ENCODE data around the gene ILF2.
A peak's percentile ranks its signal among the peaks of the same experiment; 100 is the strongest.
"Not testable (repeated sequence)": the region's sequence is repeated elsewhere in the genome, so short reads cannot be mapped to it uniquely, and the experiment has no call there.

The ILF2 gene

GRCh38 chr1:153679337-153680119 lies 8.7 kb upstream of the ILF2 start:
- no peak for DNase-seq (ENCODE audit: low read depth in 2 of 2, low spot score in 1 of 2)

GRCh38 chr1:153678519-153679336 lies 7.9 kb upstream of the ILF2 start, which contains the start of gene NPR1:
NPR1 (plus strand) TSS chr1:153678688; CDS start chr1:153679109, 421 bp downstream.
- no peak for DNase-seq (ENCODE audit: low read depth in 2 of 2, low spot score in 1 of 2)

GRCh38 chr1:153677718-153678518 lies 7.1 kb upstream of the ILF2 start:
- no peak for DNase-seq (ENCODE audit: low read depth in 2 of 2, low spot score in 1 of 2)

- no peak for DNase-seq (ENCODE audit: low read depth in 2 of 2, low spot score in 1 of 2)
These were observed 2.7 kb upstream of the ILF2 start for GRCh38 chr1:153673511-153673910.

- DNase-seq (ENCODE audit: low read depth in 2 of 2, low spot score in 1 of 2) = not testable (repeated sequence)
These were observed 998 bp upstream of the ILF2 start for GRCh38 chr1:153671628-153672353.

- DNase-seq (ENCODE audit: low read depth in 2 of 2, low spot score in 1 of 2) = no peak
These were observed 435 bp downstream of the ILF2 start for GRCh38 chr1:153670257-153670858.

GRCh38 chr1:153669606-153670005 lies 1.2 kb downstream of the ILF2 start:
- DNase-seq (ENCODE audit: low read depth in 2 of 2, low spot score in 1 of 2) = no peak

- DNase-seq (ENCODE audit: low read depth in 2 of 2, low spot score in 1 of 2) = not testable (repeated sequence)
These were observed 2.1 kb downstream of the ILF2 start for GRCh38 chr1:153668672-153669071.

- DNase-seq (ENCODE audit: low read depth in 2 of 2, low spot score in 1 of 2) = no peak
These were observed 3.4 kb downstream of the ILF2 start for GRCh38 chr1:153667439-153667838.

- no peak for DNase-seq (ENCODE audit: low read depth in 2 of 2, low spot score in 1 of 2)
These were observed 7.6 kb downstream of the ILF2 start for GRCh38 chr1:153663211-153663610.

GRCh38 chr1:153662269-153662668 lies 8.5 kb downstream of the ILF2 start:
- no peak for DNase-seq (ENCODE audit: low read depth in 2 of 2, low spot score in 1 of 2)

GRCh38 chr1:153661111-153661708 lies 9.6 kb downstream of the ILF2 start:
- DNase-seq (ENCODE audit: low read depth in 2 of 2, low spot score in 1 of 2) = no peak

GRCh38 chr1:153659656-153660055 lies 11.1 kb downstream of the ILF2 start:
- DNase-seq (ENCODE audit: low read depth in 2 of 2, low spot score in 1 of 2) = no peak

- DNase-seq (ENCODE audit: low read depth in 2 of 2, low spot score in 1 of 2) = no peak
These were observed 11.6 kb downstream of the ILF2 start for GRCh38 chr1:153659175-153659534.

GRCh38 chr1:153658400-153659174 lies 12.2 kb downstream of the ILF2 start, which contains the start of gene SNAPIN:
SNAPIN (plus strand) TSS chr1:153658703; CDS start chr1:153658744, 41 bp downstream.
- DNase-seq (ENCODE audit: low read depth in 2 of 2, low spot score in 1 of 2) = peak; percentile 70 to 72

GRCh38 chr1:153655333-153655732 lies 15.5 kb downstream of the ILF2 start:
- no peak for DNase-seq (ENCODE audit: low read depth in 2 of 2, low spot score in 1 of 2)

GRCh38 chr1:153652805-153653500 lies 17.8 kb downstream of the ILF2 start:
- no peak for DNase-seq (ENCODE audit: low read depth in 2 of 2, low spot score in 1 of 2)

GRCh38 chr1:153651771-153652170 lies 19.0 kb downstream of the ILF2 start:
- no peak for DNase-seq (ENCODE audit: low read depth in 2 of 2, low spot score in 1 of 2)

GRCh38 chr1:153649863-153650235 lies 20.9 kb downstream of the ILF2 start:
- DNase-seq (ENCODE audit: low read depth in 2 of 2, low spot score in 1 of 2) = no peak

Data from stimulated activated CD8-positive, alpha-beta memory T cell treated with anti-CD3 and anti-CD28 coated beads, Interleukin-4, amount 100 ng/mL, for 1 hour (primary cell).